GM23248 (cell line): Measurements from ENCODE around the gene UVRAG. TPM values are rescaled to one million over a fixed set of nuclear protein-coding genes. Genes with fewer than 3 reads are reported as not detected.
A peak's percentile ranks its signal among the peaks of the same experiment; 100 is the strongest.

Experiments
- DNase-seq: peaks from one replicate; pipeline ENCODE4 v3.0.0-alpha.2; 2015
- H2AFZ ChIP-seq: fragments of 200-600 bp; sonication (generic); 2 replicates; pipeline ENCODE4 v1.6.1; 2016; ENCODE audit warnings: antibody characterized with exemption
- H3F3A ChIP-seq: fragments of 200-600 bp; sonication (generic); 2 replicates; pipeline ENCODE4 v1.6.1; 2016; ENCODE audit warnings: mild to moderate bottlenecking, antibody characterized with exemption, mixed run types; ENCODE audit not compliant: insufficient read depth
- H3K27ac ChIP-seq: fragments of 200-600 bp; sonication (generic); 2 replicates; pipeline ENCODE4 v1.5.1; 2016; ENCODE audit warnings: mild to moderate bottlenecking
- H3K27me3 ChIP-seq: fragments of 200-600 bp; sonication (generic); replicated peaks from 2 replicates; pipeline ENCODE4 v1.6.1; 2016; ENCODE audit warnings: mild to moderate bottlenecking; ENCODE audit not compliant: insufficient read depth
- H3K36me3 ChIP-seq: fragments of 200-600 bp; sonication (generic); 2 replicates; pipeline ENCODE4 v1.6.1; 2016; ENCODE audit warnings: low read depth, mild to moderate bottlenecking
- H3K4me1 ChIP-seq: fragments of 200-600 bp; sonication (generic); 2 replicates; pipeline ENCODE4 v1.6.1; 2016; ENCODE audit warnings: mild to moderate bottlenecking; ENCODE audit not compliant: insufficient read depth
- H3K4me2 ChIP-seq: fragments of 200-600 bp; sonication (generic); one replicate; pipeline ENCODE4 v1.6.1; 2016; ENCODE audit warnings: mild to moderate bottlenecking; ENCODE audit not compliant: unreplicated experiment
- H3K4me3 ChIP-seq: fragments of 200-600 bp; sonication (generic); 2 replicates; pipeline ENCODE4 v1.5.1; 2016; ENCODE audit warnings: mild to moderate bottlenecking
- H3K79me2 ChIP-seq: fragments of 200-600 bp; sonication (generic); 2 replicates; pipeline ENCODE4 v1.6.1; 2016; ENCODE audit warnings: mild to moderate bottlenecking; ENCODE audit not compliant: insufficient read depth
- H3K9ac ChIP-seq: fragments of 200-600 bp; sonication (generic); 2 replicates; pipeline ENCODE4 v1.6.1; 2016; ENCODE audit warnings: mild to moderate bottlenecking
- H3K9me2 ChIP-seq: fragments of 200-600 bp; sonication (generic); 2 replicates; pipeline ENCODE4 v1.6.1; 2016; ENCODE audit warnings: mixed run types, mild to moderate bottlenecking, moderate library complexity; ENCODE audit not compliant: insufficient read depth
- H3K9me3 ChIP-seq: fragments of 200-600 bp; sonication (generic); one replicate; pipeline ENCODE4 v1.6.1; 2017; ENCODE audit warnings: low read depth
- H4K20me1 ChIP-seq: fragments of 200-600 bp; sonication (generic); 2 replicates; pipeline ENCODE4 v1.6.0; 2016; ENCODE audit not compliant: insufficient read depth
- EZH2 ChIP-seq: fragments of 200-600 bp; sonication (generic); IDR thresholded peaks from 2 replicates; pipeline ENCODE4 v1.6.1; 2018; ENCODE audit warnings: antibody characterized with exemption, mild to moderate bottlenecking; ENCODE audit not compliant: insufficient read depth, poor library complexity, severe bottlenecking
- EZH2phosphoT487 ChIP-seq: fragments of 200-600 bp; sonication (generic); IDR thresholded peaks from 2 replicates; pipeline ENCODE4 v1.6.1; 2018; ENCODE audit warnings: antibody characterized with exemption, moderate library complexity, mild to moderate bottlenecking, low read depth; ENCODE audit not compliant: insufficient read depth
- WGBS, 2 experiments: methylation state at CpG; one replicate each; pipeline ENCODE4 v1.1.6; 2015 to 2017; ENCODE audit warnings: low lambda C conversion rate in 2 of 2, low coverage in 1 of 2; ENCODE audit errors: missing lambda C conversion rate in 2 of 2; 5-methylcytosine and 5-hydroxymethylcytosine counted together
- in situ Hi-C: fragments of 300-500 bp; cut with MboI; formaldehyde crosslinking; loops from 2 replicates; pipeline ENCODE4 v1.15.0; 2020
- polyA plus RNA-seq: library from polyadenylated mRNA; unstranded; fragments of >200 nt; fragmentation: Nextera tagmentation; extraction: Ambion mirVana; gene quantifications from 2 replicates; pipeline ENCODE4 v1.2.1, GENCODE V29; 2016
- total RNA-seq: library from RNA; depleted of rRNA; stranded (reverse); fragments of >200 nt; shearing (Covaris generic); gene quantifications from 2 replicates; pipeline ENCODE4 v1.2.3, GENCODE V29; 2014

Gene UVRAG
- total and polyA plus RNA-seq, 2 experiments from 2014 or later, result 9.9 to 11.0 TPM

DNA sequence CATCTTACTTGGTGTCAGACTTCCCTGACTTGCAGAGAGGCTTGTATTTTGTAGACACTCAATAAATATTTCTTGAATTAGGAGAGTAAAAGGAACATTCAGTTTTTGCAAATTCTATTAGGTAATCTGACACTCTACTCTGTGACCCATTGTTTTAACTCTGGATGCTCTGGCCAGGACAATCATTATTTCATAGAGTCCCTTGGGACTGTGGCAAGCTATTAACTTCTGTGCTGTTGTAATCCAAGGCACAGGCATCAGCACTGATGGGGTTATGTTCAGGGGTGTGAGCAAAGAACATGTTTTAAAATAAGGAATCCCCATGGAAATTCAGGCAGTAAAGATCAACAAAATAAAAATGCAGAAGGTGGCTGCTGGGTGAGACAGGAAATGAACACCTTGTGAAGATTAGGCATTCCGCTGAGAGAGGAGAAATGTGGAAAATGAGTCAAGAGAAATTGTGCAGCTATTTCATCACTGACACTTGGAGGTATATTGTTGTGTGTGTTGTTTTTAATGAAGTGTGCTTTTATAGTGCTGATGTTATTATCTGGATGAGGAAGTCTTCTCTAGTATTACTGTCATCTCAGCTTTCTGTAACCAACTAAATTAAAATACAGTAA, 216.1 kb downstream of the UVRAG start:
- 92 to 93% methylated on average over 1 of the region's 1 CpG for WGBS, 2 experiments
- Histone ChIP-seq H3K4me1 (peaks cover 25% of the 10 kb centered on the region), H3K9ac (no peak overlapping the region), H3K9me3 (no peaks in the 10 kb centered on the region), H3K36me3 (no peaks in the 10 kb centered on the region), H3K79me2 (no peaks in the 10 kb centered on the region), H4K20me1 (no peaks in the 10 kb centered on the region), H3K27me3 (no peaks in the 10 kb centered on the region), H3K4me3 (no peak overlapping the region), H3F3A (peaks cover 5% of the 10 kb centered on the region; the same call in 1 of the 2 replicates), H3K4me2 (no peak overlapping the region), H2AFZ (no peak overlapping the region), H3K9me2 (no peaks in the 10 kb centered on the region), H3K27ac (no peak overlapping the region)
- TF ChIP-seq EZH2phosphoT487, result no peak
- TF ChIP-seq EZH2, result no peak
- in situ Hi-C loops, result no loop called here
- peak; percentile 50 for DNase-seq

GRCh38 chr11:76033699-76034098, 218.7 kb downstream of the UVRAG start:
- H3K36me3 ChIP-seq, result no peaks in the 10 kb centered on the region
- no peaks in the 10 kb centered on the region for H4K20me1 ChIP-seq
- DNase-seq, result no peak
- H3K9ac ChIP-seq, result no peak overlapping the region
- no peak overlapping the region for H3K27ac ChIP-seq
- no peaks in the 10 kb centered on the region for H3K79me2 ChIP-seq
- no peaks in the 10 kb centered on the region for H3K9me2 ChIP-seq
- H3K4me2 ChIP-seq, result no peak overlapping the region
- H3K4me1 ChIP-seq, result peaks cover 25% of the 10 kb centered on the region
- no peaks in the 10 kb centered on the region; the same call in 1 of the 2 replicates for H3F3A ChIP-seq
- no peaks in the 10 kb centered on the region for H3K27me3 ChIP-seq
- in situ Hi-C loops, result no loop called here
- no peak overlapping the region for H3K4me3 ChIP-seq
- no peaks in the 10 kb centered on the region for H3K9me3 ChIP-seq
- no peak overlapping the region for H2AFZ ChIP-seq
- TF ChIP-seq EZH2phosphoT487 (no peak), EZH2 (no peak)

DNA sequence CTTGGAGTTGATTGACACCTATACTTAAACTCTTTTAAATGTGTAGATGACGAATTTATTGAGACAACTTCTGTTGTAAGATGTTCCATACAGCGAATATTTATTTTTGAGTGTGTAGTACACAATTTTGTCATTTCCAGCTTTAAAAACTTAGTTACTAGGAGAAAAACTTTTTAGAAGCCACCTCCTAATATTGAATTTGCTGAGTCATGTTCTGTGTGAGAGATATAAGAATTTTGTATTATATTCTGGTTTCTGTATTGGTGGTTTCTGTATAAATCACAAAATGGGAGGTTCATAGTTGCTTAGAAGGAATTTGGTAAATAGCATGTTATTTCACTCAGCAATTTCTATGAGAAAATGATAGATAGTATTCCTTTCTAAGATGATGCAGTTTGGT, 220.0 kb downstream of the UVRAG start:
- Histone ChIP-seq H4K20me1 (no peaks in the 10 kb centered on the region), H3K9me3 (no peaks in the 10 kb centered on the region), H3K4me1 (peaks cover 33% of the 10 kb centered on the region), H3K9me2 (no peaks in the 10 kb centered on the region), H3F3A (no peaks in the 10 kb centered on the region; the same call in 1 of the 2 replicates), H3K36me3 (no peaks in the 10 kb centered on the region), H3K4me3 (no peak overlapping the region), H3K4me2 (no peak overlapping the region), H2AFZ (no peak overlapping the region), H3K79me2 (no peaks in the 10 kb centered on the region), H3K9ac (no peak overlapping the region), H3K27ac (no peak overlapping the region), H3K27me3 (no peaks in the 10 kb centered on the region)
- in situ Hi-C loops, result no loop called here
- WGBS, 2 experiments, result 97% methylated on average over 2 of the region's 2 CpGs
- DNase-seq, result no peak
- no peak for TF ChIP-seq EZH2phosphoT487
- TF ChIP-seq EZH2, result no peak

- Histone ChIP-seq H3K9ac (no peak overlapping the region), H3K9me2 (no peaks in the 10 kb centered on the region), H2AFZ (no peak overlapping the region), H3K4me3 (no peak overlapping the region), H3K27ac (no peak overlapping the region), H3K9me3 (no peaks in the 10 kb centered on the region), H3K36me3 (no peaks in the 10 kb centered on the region), H3K27me3 (no peaks in the 10 kb centered on the region), H3F3A (no peaks in the 10 kb centered on the region), H3K4me2 (no peak overlapping the region), H3K4me1 (peaks cover 19% of the 10 kb centered on the region), H3K79me2 (no peaks in the 10 kb centered on the region), H4K20me1 (no peaks in the 10 kb centered on the region)
- TF ChIP-seq EZH2phosphoT487 (no peak), EZH2 (no peak)
- no peak for DNase-seq
- in situ Hi-C loops, result no loop called here
These were observed 223.6 kb downstream of the UVRAG start for GRCh38 chr11:76038608-76039007.

- Histone ChIP-seq H3K79me2 (no peaks in the 10 kb centered on the region), H3K27me3 (no peaks in the 10 kb centered on the region), H3K9ac (no peak overlapping the region), H3K36me3 (no peaks in the 10 kb centered on the region), H3K4me1 (peaks cover 19% of the 10 kb centered on the region), H3K4me2 (no peak overlapping the region), H3K4me3 (no peak overlapping the region), H3F3A (no peaks in the 10 kb centered on the region), H4K20me1 (no peaks in the 10 kb centered on the region), H3K9me2 (no peaks in the 10 kb centered on the region), H3K27ac (no peak overlapping the region), H2AFZ (no peak overlapping the region), H3K9me3 (no peaks in the 10 kb centered on the region)
- in situ Hi-C loops, result no loop called here
- TF ChIP-seq EZH2, result no peak
- no peak for TF ChIP-seq EZH2phosphoT487
- WGBS, 2 experiments, result 97 to 99% methylated on average over 3 of the region's 3 CpGs
- DNase-seq, result no peak
These were observed 226.2 kb downstream of the UVRAG start for GRCh38 chr11:76041208-76041607.
